Nephron progenitor cell (in vitro differentiated cells): Measurements from ENCODE around the gene MCUR1.
"Not testable (repeated sequence)": the region's sequence is repeated elsewhere in the genome, so short reads cannot be mapped to it uniquely, and the experiment has no call there.

Experiments
- DNase-seq: peaks from one replicate; pipeline ENCODE4 v3.0.0; 2021
- H3K27ac Mint-ChIP-seq: 2 replicates; pipeline ENCODE4 v1.8.0; 2021; ENCODE audit warnings: mild to moderate bottlenecking, moderate library complexity, mixed read lengths
- H3K27me3 Mint-ChIP-seq: 2 replicates; pipeline ENCODE4 v1.8.0; 2021; ENCODE audit warnings: mild to moderate bottlenecking, low read depth, mixed read lengths; ENCODE audit not compliant: poor library complexity
- H3K36me3 Mint-ChIP-seq: 2 replicates; pipeline ENCODE4 v1.8.0; 2021; ENCODE audit warnings: low read depth, mixed read lengths
- H3K4me1 Mint-ChIP-seq: 2 replicates; pipeline ENCODE4 v1.8.0; 2021; ENCODE audit warnings: mixed read lengths
- H3K4me3 Mint-ChIP-seq: 2 replicates; pipeline ENCODE4 v1.8.0; 2021; ENCODE audit warnings: mild to moderate bottlenecking, moderate library complexity, mixed read lengths
- H3K9me3 Mint-ChIP-seq: 2 replicates; pipeline ENCODE4 v1.8.0; 2021; ENCODE audit warnings: mild to moderate bottlenecking, moderate library complexity, mixed read lengths
- TF ChIP-seq, protein P1 (sequence below): fragments of 200-600 bp; sonication (generic); IDR thresholded peaks from 2 replicates; pipeline ENCODE4 v1.5.0; 2021; ENCODE audit warnings: antibody characterized with exemption

The MCUR1 gene

DNA sequence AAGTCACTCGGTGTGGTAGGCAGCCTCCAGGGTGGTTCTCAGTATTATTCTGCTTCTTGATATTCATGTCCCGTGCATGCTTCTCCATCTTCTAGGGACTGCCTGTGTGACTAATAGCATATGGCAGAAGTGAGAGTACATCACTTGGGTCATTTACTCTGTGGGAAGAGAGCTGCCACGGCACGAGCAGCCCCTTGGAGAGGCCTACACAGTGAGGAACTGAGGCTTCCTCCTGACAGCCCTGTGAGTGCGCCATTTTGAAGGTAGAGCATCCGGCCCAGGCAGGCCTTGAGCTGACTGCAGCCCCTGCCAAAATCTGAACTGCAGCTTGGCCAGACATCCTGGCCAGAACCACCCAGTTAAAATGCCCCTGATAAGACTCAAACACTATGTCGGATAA is 17.3 kb upstream of the MCUR1 start:
- H3K36me3 Mint-ChIP-seq: peaks cover 7% of the 10 kb centered on the region
- peaks cover 5% of the 10 kb centered on the region for H3K27me3 Mint-ChIP-seq
- no peak overlapping the region for H3K4me3 Mint-ChIP-seq
- H3K9me3 Mint-ChIP-seq: peaks cover 30% of the 10 kb centered on the region
- TF ChIP-seq, protein P1, sequence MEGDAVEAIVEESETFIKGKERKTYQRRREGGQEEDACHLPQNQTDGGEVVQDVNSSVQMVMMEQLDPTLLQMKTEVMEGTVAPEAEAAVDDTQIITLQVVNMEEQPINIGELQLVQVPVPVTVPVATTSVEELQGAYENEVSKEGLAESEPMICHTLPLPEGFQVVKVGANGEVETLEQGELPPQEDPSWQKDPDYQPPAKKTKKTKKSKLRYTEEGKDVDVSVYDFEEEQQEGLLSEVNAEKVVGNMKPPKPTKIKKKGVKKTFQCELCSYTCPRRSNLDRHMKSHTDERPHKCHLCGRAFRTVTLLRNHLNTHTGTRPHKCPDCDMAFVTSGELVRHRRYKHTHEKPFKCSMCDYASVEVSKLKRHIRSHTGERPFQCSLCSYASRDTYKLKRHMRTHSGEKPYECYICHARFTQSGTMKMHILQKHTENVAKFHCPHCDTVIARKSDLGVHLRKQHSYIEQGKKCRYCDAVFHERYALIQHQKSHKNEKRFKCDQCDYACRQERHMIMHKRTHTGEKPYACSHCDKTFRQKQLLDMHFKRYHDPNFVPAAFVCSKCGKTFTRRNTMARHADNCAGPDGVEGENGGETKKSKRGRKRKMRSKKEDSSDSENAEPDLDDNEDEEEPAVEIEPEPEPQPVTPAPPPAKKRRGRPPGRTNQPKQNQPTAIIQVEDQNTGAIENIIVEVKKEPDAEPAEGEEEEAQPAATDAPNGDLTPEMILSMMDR: no peak
- no peak overlapping the region for H3K27ac Mint-ChIP-seq
- no peaks in the 10 kb centered on the region for H3K4me1 Mint-ChIP-seq
- no peak for DNase-seq

DNA sequence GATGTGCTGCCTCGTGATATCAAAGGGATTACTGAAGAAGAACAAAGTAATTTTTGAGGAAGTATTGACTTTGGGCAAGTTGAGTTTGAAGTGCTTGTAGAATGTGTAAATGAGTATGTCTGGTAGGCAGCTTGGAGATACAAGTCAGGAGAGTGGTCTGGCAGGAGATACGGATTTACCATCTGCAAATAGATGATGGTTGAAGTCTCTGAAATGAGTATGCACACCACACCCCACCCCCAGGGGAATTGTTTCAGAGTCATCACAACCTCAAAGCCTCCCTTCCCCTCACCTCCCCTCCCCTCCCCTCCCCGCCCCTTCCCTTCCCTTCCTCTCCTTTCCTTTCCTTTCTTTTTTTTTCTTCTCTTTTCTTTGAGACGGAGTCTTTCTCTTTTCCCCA is 16.4 kb upstream of the MCUR1 start:
- Mint-ChIP-seq H3K27ac (no peak overlapping the region), H3K27me3 (peaks cover 5% of the 10 kb centered on the region), H3K9me3 (peaks cover 30% of the 10 kb centered on the region), H3K36me3 (peaks cover 7% of the 10 kb centered on the region), H3K4me3 (no peak overlapping the region), H3K4me1 (no peaks in the 10 kb centered on the region)
- no peak for DNase-seq
- TF ChIP-seq, protein P1: no peak

DNA sequence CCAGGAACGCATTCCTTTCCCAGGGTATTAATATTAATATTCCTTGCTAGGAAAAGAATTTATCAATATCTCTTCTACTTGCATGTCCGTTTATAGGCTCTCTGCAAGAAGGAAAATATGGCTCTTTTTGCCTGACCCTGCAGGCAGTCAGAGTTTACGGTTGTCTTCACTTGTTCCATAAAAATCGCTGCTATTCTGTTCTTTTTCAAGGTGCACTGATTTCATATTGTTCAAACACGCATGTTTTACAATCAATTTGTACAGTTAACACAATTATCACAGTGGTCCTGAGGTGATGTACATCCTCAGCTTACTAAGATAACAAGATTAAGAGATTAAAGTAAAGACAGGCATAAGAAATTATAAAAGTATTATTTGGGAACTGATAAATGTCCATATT is 15.1 kb upstream of the MCUR1 start:
- H3K9me3 Mint-ChIP-seq: peaks cover 30% of the 10 kb centered on the region
- not testable (repeated sequence) for DNase-seq, H3K4me1 Mint-ChIP-seq, H3K36me3 Mint-ChIP-seq, H3K27ac Mint-ChIP-seq, H3K27me3 Mint-ChIP-seq, H3K4me3 Mint-ChIP-seq

DNA sequence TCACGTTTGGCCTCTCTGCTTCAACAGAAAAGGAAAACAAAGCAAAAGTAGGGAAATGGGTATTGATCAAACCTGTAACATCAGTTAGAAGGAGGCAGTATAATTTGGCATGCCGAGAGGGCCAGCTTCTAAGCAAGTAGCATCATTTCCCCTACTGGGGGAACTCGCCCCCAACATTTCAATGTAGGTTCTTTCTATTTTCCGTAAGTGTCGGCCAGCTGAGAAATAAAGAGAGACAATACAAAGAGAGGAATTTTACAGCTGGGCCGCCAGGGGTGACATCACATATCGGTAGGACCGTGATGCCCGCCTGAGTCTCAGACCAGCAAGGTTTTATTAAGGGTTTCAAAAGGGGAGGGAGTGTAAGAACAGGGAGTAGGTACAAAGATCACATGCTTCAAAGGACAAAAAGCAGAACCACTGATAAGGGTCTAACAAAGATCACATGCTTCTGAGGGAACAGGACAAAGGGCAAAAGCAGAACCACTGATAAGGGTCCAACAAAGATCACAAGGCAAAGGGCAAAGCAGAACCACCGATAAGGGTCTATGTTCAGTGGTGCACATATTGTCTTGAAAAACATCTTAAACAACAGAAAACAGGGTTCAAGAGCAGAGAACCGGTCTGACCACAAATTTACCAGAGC is 14.4 kb upstream of the MCUR1 start:
- peaks cover 30% of the 10 kb centered on the region for H3K9me3 Mint-ChIP-seq
- not testable (repeated sequence) for H3K27me3 Mint-ChIP-seq, H3K4me3 Mint-ChIP-seq, H3K36me3 Mint-ChIP-seq, DNase-seq, H3K27ac Mint-ChIP-seq, H3K4me1 Mint-ChIP-seq

DNA sequence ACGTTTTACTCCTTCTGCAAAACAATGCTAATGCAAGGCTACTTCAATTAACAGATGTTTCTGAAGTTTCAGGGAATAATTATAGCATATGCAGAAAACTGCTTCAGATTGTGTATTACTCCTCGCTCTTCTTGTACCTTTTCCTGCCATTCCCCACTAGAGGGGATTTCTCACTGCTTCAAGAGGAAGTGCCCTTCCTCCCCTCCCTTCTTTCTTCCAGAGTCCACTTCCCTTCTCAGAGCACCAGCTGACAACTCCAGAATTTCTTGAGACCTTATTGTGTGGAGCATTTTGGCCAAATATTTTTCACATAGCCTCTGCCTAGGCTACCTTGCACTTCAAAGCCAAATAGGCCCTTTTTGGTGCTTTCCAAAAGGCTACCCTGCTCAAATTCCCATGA is 12.7 kb upstream of the MCUR1 start:
- Mint-ChIP-seq H3K4me3 (no peak overlapping the region), H3K36me3 (peaks cover 7% of the 10 kb centered on the region), H3K27me3 (peaks cover 3% of the 10 kb centered on the region), H3K4me1 (no peaks in the 10 kb centered on the region), H3K27ac (no peak overlapping the region), H3K9me3 (peaks cover 26% of the 10 kb centered on the region)
- DNase-seq: no peak
- TF ChIP-seq, protein P1: no peak

DNA sequence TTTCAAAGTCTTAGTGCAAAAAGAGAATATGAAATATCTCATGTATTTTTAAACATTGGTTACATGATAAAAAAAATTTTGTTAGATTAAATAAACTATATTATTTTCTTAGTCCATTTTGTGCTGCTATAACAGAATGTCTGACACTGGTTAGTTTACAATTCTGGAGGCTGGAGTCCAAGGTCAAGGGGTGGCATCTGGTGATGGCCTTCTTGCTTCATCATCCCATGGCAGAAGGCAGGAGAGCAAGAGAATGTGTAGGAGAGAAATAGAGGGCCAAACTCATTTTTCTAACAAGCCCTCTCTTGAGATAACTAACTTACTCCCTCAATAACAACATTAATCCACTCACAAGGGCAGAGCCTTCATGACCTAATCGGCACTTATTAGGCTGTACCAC is 11.5 kb upstream of the MCUR1 start:
- H3K36me3 Mint-ChIP-seq: peaks cover 7% of the 10 kb centered on the region
- no peak overlapping the region for H3K27ac Mint-ChIP-seq
- H3K27me3 Mint-ChIP-seq: peaks cover 3% of the 10 kb centered on the region
- peaks cover 26% of the 10 kb centered on the region for H3K9me3 Mint-ChIP-seq
- no peaks in the 10 kb centered on the region for H3K4me1 Mint-ChIP-seq
- DNase-seq: no peak
- TF ChIP-seq, protein P1: no peak
- no peak overlapping the region for H3K4me3 Mint-ChIP-seq

DNA sequence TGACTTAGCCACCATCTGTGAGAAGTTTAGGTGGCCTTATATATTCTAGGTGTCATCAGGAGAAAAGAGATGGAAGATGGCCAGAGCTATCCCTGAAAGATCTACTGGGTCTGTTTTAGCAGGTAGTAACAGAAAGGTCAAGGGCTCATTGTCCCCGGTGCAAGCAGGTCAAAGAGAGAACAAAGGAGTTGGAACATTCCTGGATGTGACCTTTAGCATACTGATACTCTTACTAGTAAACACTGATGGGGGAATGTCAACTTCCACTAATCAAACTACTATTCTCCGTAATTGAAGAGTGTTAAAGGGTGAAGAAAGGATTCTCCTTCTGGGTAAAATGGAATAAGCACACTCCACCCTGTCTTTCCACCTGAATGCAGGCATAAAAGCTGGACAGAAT is 4.0 kb upstream of the MCUR1 start:
- Mint-ChIP-seq H3K4me3 (no peak overlapping the region), H3K27me3 (peaks cover 4% of the 10 kb centered on the region), H3K9me3 (no peaks in the 10 kb centered on the region), H3K4me1 (peaks cover 12% of the 10 kb centered on the region), H3K27ac (no peak overlapping the region), H3K36me3 (no peaks in the 10 kb centered on the region)
- no peak for DNase-seq
- TF ChIP-seq, protein P1: no peak
